ENCODE data around the gene INSYN2A.

Gene INSYN2A

GRCh38 chr10:127195041-127195506 is 1.3 kb downstream of the INSYN2A start:
- DNase-seq (ENCODE audit: low read depth) = no peak

- DNase-seq (ENCODE audit: low read depth) = no peak
These were observed 1.8 kb downstream of the INSYN2A start for GRCh38 chr10:127194599-127194998.

GRCh38 chr10:127194111-127194510 is 2.3 kb downstream of the INSYN2A start:
- no peak for DNase-seq (ENCODE audit: low read depth)

GRCh38 chr10:127193125-127193524 is 3.3 kb downstream of the INSYN2A start:
- DNase-seq (ENCODE audit: low read depth) = no peak

GRCh38 chr10:127190427-127190826 is 6.0 kb downstream of the INSYN2A start:
- no peak for DNase-seq (ENCODE audit: low read depth)

GRCh38 chr10:127189226-127189625 is 7.2 kb downstream of the INSYN2A start:
- no peak for DNase-seq (ENCODE audit: low read depth)

GRCh38 chr10:127186813-127187212 is 9.6 kb downstream of the INSYN2A start:
- DNase-seq (ENCODE audit: low read depth) = no peak

- no peak for DNase-seq (ENCODE audit: low read depth)
These were observed 11.8 kb downstream of the INSYN2A start for GRCh38 chr10:127184582-127184981.

GRCh38 chr10:127182161-127182560 is 14.2 kb downstream of the INSYN2A start:
- DNase-seq (ENCODE audit: low read depth) = no peak

GRCh38 chr10:127179612-127180250 is 16.7 kb downstream of the INSYN2A start:
- DNase-seq (ENCODE audit: low read depth) = no peak

- no peak for DNase-seq (ENCODE audit: low read depth)
These were observed 19.7 kb downstream of the INSYN2A start for GRCh38 chr10:127176649-127177048.

GRCh38 chr10:127175357-127176110 is 20.9 kb downstream of the INSYN2A start:
- no peak for DNase-seq (ENCODE audit: low read depth)

- no peak for DNase-seq (ENCODE audit: low read depth)
These were observed 21.5 kb downstream of the INSYN2A start for GRCh38 chr10:127174866-127175265.

GRCh38 chr10:127168261-127168660 is 28.1 kb downstream of the INSYN2A start:
- DNase-seq (ENCODE audit: low read depth) = no peak

GRCh38 chr10:127162841-127163240 is 33.5 kb downstream of the INSYN2A start:
- no peak for DNase-seq (ENCODE audit: low read depth)

- no peak for DNase-seq (ENCODE audit: low read depth)
These were observed 34.9 kb downstream of the INSYN2A start for GRCh38 chr10:127161482-127161881.

- no peak for DNase-seq (ENCODE audit: low read depth)
These were observed 36.6 kb downstream of the INSYN2A start for GRCh38 chr10:127159648-127160245.

- DNase-seq (ENCODE audit: low read depth) = no peak
These were observed 37.7 kb downstream of the INSYN2A start for GRCh38 chr10:127158662-127159061.

- no peak for DNase-seq (ENCODE audit: low read depth)
These were observed 38.7 kb downstream of the INSYN2A start for GRCh38 chr10:127157506-127158200.

- no peak for DNase-seq (ENCODE audit: low read depth)
These were observed 39.3 kb downstream of the INSYN2A start for GRCh38 chr10:127157089-127157488.

- DNase-seq (ENCODE audit: low read depth) = peak; percentile 19
These were observed 41.4 kb downstream of the INSYN2A start for GRCh38 chr10:127154831-127155620.

- peak; percentile 23 for DNase-seq (ENCODE audit: low read depth)
These were observed 43.2 kb downstream of the INSYN2A start for GRCh38 chr10:127153181-127153580.
